CD4-positive, alpha-beta T cell treated with Interferon alpha-2 for 1 hour (primary cell): ENCODE data around the gene HIVEP3.
A peak's percentile ranks its signal among the peaks of the same experiment; 100 is the strongest.

Experiments
- DNase-seq, 2 donors: peaks; one replicate each; pipeline ENCODE4 v3.0.0-alpha.2; 2020 to 2022

Gene HIVEP3

GRCh38 chr1:41677620-41678019 is 241.1 kb downstream of the HIVEP3 start:
- no peak for DNase-seq

- no peak for DNase-seq
Measured at GRCh38 chr1:41675401-41675800, 243.3 kb downstream of the HIVEP3 start.

- DNase-seq, result no peak
Measured at GRCh38 chr1:41674522-41674921, 244.2 kb downstream of the HIVEP3 start.

- peak; percentile 58 to 71 for DNase-seq
Measured at GRCh38 chr1:41673806-41674205, 244.9 kb downstream of the HIVEP3 start.

- DNase-seq, result peak; percentile 60 to 78
Measured at GRCh38 chr1:41673378-41673777, 245.3 kb downstream of the HIVEP3 start.

- no peak for DNase-seq
Measured at GRCh38 chr1:41672641-41673361, 245.9 kb downstream of the HIVEP3 start.

- no peak for DNase-seq
Measured at GRCh38 chr1:41672173-41672572, 246.5 kb downstream of the HIVEP3 start.

GRCh38 chr1:41671116-41671755 is 247.5 kb downstream of the HIVEP3 start:
- DNase-seq, result no peak

- no peak for DNase-seq
Measured at GRCh38 chr1:41670217-41670957, 248.3 kb downstream of the HIVEP3 start.

- no peak for DNase-seq
Measured at GRCh38 chr1:41668967-41669366, 249.8 kb downstream of the HIVEP3 start.

- no peak for DNase-seq
Measured at GRCh38 chr1:41668054-41668660, 250.6 kb downstream of the HIVEP3 start.

- DNase-seq, result peak; percentile 78 to 88
Measured at GRCh38 chr1:41666981-41667631, 251.6 kb downstream of the HIVEP3 start.

GRCh38 chr1:41665962-41666917 is 252.5 kb downstream of the HIVEP3 start:
- DNase-seq, result no peak

- DNase-seq, result no peak
Measured at GRCh38 chr1:41664861-41665640, 253.7 kb downstream of the HIVEP3 start.

- no peak for DNase-seq
Measured at GRCh38 chr1:41663671-41664400, 254.9 kb downstream of the HIVEP3 start.

- peak in 1 of 2 donors; percentile 41 for DNase-seq
Measured at GRCh38 chr1:41662765-41663437, 255.8 kb downstream of the HIVEP3 start.

GRCh38 chr1:41662061-41662764 is 256.5 kb downstream of the HIVEP3 start:
- DNase-seq, result peak; percentile 78 to 86

- DNase-seq, result no peak
Measured at GRCh38 chr1:41661428-41662060, 257.2 kb downstream of the HIVEP3 start.
